Spleen (tissue), 11 donors: ENCODE data around the gene ATP10D. TPM values are rescaled to one million over a fixed set of nuclear protein-coding genes. Genes with fewer than 3 reads are reported as not detected.

Source experiments
- DNase-seq: peaks from one replicate; pipeline ENCODE4 v3.0.0-alpha.2; 2020
- H3K27ac ChIP-seq, 8 donors: fragments of 200-600 bp; sonication (generic) in 7 of 8; 1 replicate in 4 of 8; 2 replicates in 4 of 8; pipeline versions ENCODE4 v1.5.0 to v1.8.0; 2016 to 2021; ENCODE audit warnings: inconsistent platforms in 4 of 8, mild to moderate bottlenecking in 4 of 8, moderate library complexity in 1 of 8
- H3K27me3 ChIP-seq, 7 donors: fragments of 200-600 bp; sonication (generic) in 6 of 7; replicated peaks in 1 of 7; 1 replicate in 4 of 7; 2 replicates in 3 of 7; pipeline versions ENCODE4 v1.5.0 to v1.8.0; 2016 to 2021; ENCODE audit warnings: inconsistent platforms in 3 of 7, mild to moderate bottlenecking in 1 of 7
- H3K36me3 ChIP-seq, 6 donors: fragments of 200-600 bp; sonication (generic) in 5 of 6; 1 replicate in 4 of 6; 2 replicates in 2 of 6; pipeline versions ENCODE4 v1.5.0 to v1.8.0; 2016 to 2021; ENCODE audit warnings: inconsistent platforms in 2 of 6
- H3K4me1 ChIP-seq, 6 donors: fragments of 200-600 bp; sonication (generic) in 5 of 6; 1 replicate in 3 of 6; 2 replicates in 3 of 6; pipeline versions ENCODE4 v1.5.0 to v1.8.0; 2016 to 2021; ENCODE audit warnings: inconsistent platforms in 3 of 6
- H3K4me3 ChIP-seq, 8 donors: fragments of 200-600 bp; sonication (generic) in 7 of 8; 1 replicate in 4 of 8; 2 replicates in 4 of 8; pipeline versions ENCODE4 v1.5.0 to v1.8.0; 2016 to 2021; ENCODE audit warnings: inconsistent platforms in 4 of 8, mild to moderate bottlenecking in 4 of 8, moderate library complexity in 2 of 8
- H3K9me3 ChIP-seq, 8 donors: fragments of 200-600 bp; sonication (generic) in 7 of 8; 1 replicate in 4 of 8; 2 replicates in 4 of 8; pipeline versions ENCODE4 v1.5.0 to v1.8.0; 2016 to 2021; ENCODE audit warnings: inconsistent platforms in 4 of 8
- POLR2A ChIP-seq, 3 donors: fragments of 450-650 bp; IDR thresholded peaks; one replicate each; pipeline ENCODE4 v1.5.1; 2017; ENCODE audit warnings: antibody characterized with exemption in 3 of 3, mild to moderate bottlenecking in 1 of 3
- POLR2AphosphoS5 ChIP-seq, 3 donors: sonication (generic); formaldehyde crosslinking; IDR thresholded peaks; one replicate each; pipeline ENCODE4 v1.5.1; 2017; ENCODE audit warnings: antibody characterized with exemption in 3 of 3
- WGBS, 5 donors: extraction: QIAGEN DNeasy Blood & Tissue Kit in 3 of 5; methylation state at CpG; one replicate each; pipeline versions ENCODE4 v1.1.5 to v1.1.7; 2013 to 2018; 5-methylcytosine and 5-hydroxymethylcytosine counted together
- intact Hi-C: fragments of 100-400 bp; cut with DNase I; formaldehyde crosslinking; loops from one replicate; pipeline ENCODE4 v1.15.0; 2023; ENCODE audit warnings: low total_unique reads
- polyA plus RNA-seq, 3 donors: library from polyadenylated mRNA; stranded (reverse); fragments of 200-250 nt; gene quantifications; one replicate each; pipeline ENCODE4 v1.2.1, GENCODE V29; 2013
- total RNA-seq, 7 donors: library from RNA; depleted of rRNA in 3 of 7; stranded (reverse); fragments of >200 nt in 3 of 7; fragmentation: NEBNext Ultra II Directional in 4 of 7; extraction: Animal tissue kit (Norgen Biotek cat#: 25700) in 4 of 7; gene quantifications; one replicate each; pipeline versions ENCODE4 v1.1.0 to v1.2.1, GENCODE V29; 2016 to 2021
- TF ChIP-seq, protein P1 (sequence below), 11 experiments: fragments of 200-600 bp in 7 of 11; fragments of 450-650 bp in 4 of 11; sonication (generic) in 4 of 11; IDR thresholded peaks in 8 of 11; conservative IDR thresholded peaks in 3 of 11; 1 replicate in 7 of 11; 2 replicates in 4 of 11; pipeline versions ENCODE4 v1.4.0 to v1.8.0; 2016 to 2021; ENCODE audit warnings: antibody characterized with exemption in 11 of 11, inconsistent platforms in 4 of 11, mild to moderate bottlenecking in 1 of 11
- donor health status: healthy with polysubstance abuse.
- donor health status: DM: no; HTN: no; CAD: no; lungs with moderate emphysema.
- donor health status: DM: no; HTN: no; CAD: no.
- donor health status: Bipolar disorder and iron deficiency.
- donor health status: healthy.
- donor health status: DM: no; HTN: no; CAD: no.
- donor health status: DM: yes; HTN: yes; CAD: no.

The ATP10D gene
- total and polyA plus RNA-seq, 10 donors, result 4.6 to 79.1 (median 51.2) TPM

DNA sequence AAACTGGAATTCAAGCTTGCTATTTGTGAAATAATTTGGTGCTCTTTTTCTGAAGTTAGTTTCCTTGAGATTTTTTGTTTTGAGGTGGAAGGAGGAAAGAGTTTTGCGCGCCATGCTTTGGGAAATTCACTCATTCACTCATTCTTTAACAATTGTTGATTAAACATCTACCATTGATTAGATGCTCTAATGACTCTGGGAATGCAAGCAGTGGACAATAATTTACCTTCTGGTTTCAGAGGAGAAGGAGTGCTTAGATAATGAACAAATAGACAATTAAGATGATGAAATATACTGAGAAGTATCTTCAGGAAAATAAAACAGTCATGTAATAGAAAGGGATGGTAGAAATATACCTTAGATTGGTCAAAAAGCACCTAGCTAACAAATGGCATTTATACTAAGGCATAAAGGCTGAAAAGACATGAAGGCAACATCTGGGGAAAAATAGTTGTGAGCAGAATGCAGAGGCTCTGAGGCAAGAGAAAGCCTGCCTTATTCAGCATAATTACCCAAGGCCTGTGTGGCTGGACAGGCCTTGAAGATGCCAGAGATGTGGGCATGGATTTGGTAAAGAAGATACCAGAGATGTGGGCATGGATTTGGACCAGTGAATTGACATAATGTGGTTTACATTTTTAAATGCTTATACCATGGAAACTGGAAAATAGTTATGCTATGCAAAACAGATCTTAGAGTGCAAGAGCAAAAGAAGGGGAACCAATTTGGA, 18.9 kb upstream of the ATP10D start:
- no peak for DNase-seq
- intact Hi-C loops, result loop anchor here (10.0 kb wide), 1 partner anchor 99 kb away; no protein-coding TSS in a partner anchor
- no peaks in the 10 kb centered on the region for H3K36me3 ChIP-seq
- H3K27ac ChIP-seq, result no peak overlapping the region
- TF ChIP-seq POLR2A (IDR thresholded peaks at IDR 0.05), result no peak
- TF ChIP-seq, protein P1, sequence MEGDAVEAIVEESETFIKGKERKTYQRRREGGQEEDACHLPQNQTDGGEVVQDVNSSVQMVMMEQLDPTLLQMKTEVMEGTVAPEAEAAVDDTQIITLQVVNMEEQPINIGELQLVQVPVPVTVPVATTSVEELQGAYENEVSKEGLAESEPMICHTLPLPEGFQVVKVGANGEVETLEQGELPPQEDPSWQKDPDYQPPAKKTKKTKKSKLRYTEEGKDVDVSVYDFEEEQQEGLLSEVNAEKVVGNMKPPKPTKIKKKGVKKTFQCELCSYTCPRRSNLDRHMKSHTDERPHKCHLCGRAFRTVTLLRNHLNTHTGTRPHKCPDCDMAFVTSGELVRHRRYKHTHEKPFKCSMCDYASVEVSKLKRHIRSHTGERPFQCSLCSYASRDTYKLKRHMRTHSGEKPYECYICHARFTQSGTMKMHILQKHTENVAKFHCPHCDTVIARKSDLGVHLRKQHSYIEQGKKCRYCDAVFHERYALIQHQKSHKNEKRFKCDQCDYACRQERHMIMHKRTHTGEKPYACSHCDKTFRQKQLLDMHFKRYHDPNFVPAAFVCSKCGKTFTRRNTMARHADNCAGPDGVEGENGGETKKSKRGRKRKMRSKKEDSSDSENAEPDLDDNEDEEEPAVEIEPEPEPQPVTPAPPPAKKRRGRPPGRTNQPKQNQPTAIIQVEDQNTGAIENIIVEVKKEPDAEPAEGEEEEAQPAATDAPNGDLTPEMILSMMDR (IDR thresholded peaks at IDR 0.05 in 8 of 11, conservative IDR thresholded peaks at IDR 0.05 in 3 of 11), result no peak
- no peak for TF ChIP-seq POLR2AphosphoS5 (IDR thresholded peaks at IDR 0.05)
- H3K4me3 ChIP-seq, result no peak overlapping the region
- 37 to 45% (median 42%) methylated on average over 2 of the region's 2 CpGs for WGBS, 5 donors
- H3K9me3 ChIP-seq, result no peaks in the 10 kb centered on the region
- peaks cover 0 to 38% (median 22%) of the 10 kb centered on the region in 6 donors for H3K4me1 ChIP-seq
- no peaks in the 10 kb centered on the region for H3K27me3 ChIP-seq

DNA sequence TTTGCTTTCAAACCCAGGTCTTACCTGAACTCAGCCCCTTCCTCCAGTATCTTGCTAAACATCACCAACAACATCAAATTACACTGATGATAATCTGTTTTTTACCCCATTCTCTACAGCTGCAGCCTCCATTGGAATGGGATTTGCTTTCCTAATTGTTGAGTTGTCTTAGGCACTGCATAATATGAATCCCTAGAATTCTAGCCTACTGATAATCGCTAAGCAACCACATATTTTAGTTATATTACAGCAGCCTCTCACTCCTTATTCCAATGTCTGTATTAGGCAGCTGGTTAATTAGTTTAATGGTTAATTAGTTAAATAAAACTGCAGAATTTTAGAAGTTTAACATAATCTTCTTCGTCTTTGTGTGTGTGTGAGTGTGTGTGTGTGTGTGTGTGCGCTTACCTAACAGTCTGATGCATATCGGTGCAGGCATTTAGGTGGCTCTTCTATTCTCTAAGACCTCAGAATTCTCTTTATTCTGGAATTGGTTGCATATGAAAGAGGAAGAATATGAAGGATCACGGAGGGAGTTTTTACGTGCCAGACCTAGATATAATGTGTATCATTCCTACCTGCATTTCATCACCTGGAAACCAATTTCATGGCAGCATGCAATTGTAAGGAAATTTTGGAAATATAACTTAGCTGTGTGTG, 16.2 kb upstream of the ATP10D start:
- 91 to 96% (median 93%) methylated on average over 6 of the region's 6 CpGs for WGBS, 5 donors
- DNase-seq, result no peak
- no peaks in the 10 kb centered on the region for H3K9me3 ChIP-seq
- no peak overlapping the region for H3K4me3 ChIP-seq
- TF ChIP-seq POLR2A (IDR thresholded peaks at IDR 0.05) (no peak), POLR2AphosphoS5 (IDR thresholded peaks at IDR 0.05) (no peak)
- TF ChIP-seq, protein P1 (IDR thresholded peaks at IDR 0.05 in 8 of 11, conservative IDR thresholded peaks at IDR 0.05 in 3 of 11), result no peak
- peaks cover 0 to 14% (median 6%) of the 10 kb centered on the region in 6 donors for H3K4me1 ChIP-seq
- no peaks in the 10 kb centered on the region for H3K27me3 ChIP-seq
- intact Hi-C loops, result loop anchor here (10.0 kb wide), 1 partner anchor 96 kb away; no protein-coding TSS in a partner anchor
- H3K36me3 ChIP-seq, result no peaks in the 10 kb centered on the region
- no peak overlapping the region for H3K27ac ChIP-seq

DNA sequence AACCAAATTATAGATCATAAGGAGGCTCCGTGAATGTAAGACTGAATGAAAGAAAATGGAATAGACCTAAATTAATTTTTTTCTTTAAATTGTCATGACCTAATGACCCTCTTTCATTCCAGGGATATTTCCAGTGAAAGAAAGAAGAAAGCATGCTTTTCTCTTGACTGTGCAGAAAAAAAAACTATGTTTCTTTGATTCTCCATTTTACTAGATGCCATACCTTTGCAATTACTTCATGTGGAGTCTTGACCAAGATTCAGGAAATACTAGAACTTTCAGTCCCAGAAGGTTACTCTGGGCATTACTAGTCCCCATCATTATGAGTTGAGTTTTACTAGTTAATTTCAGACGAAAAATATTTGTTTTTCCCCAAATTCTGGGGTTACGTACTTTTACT, 15.1 kb upstream of the ATP10D start:
- 84 to 95% (median 90%) methylated on average over 3 of the region's 3 CpGs for WGBS, 5 donors
- intact Hi-C loops, result loop anchor here (10.0 kb wide), 1 partner anchor 95 kb away; no protein-coding TSS in a partner anchor

More for the DNA sequence above, 15.1 kb upstream of the ATP10D start:
- DNase-seq, result no peak
- TF ChIP-seq POLR2A (IDR thresholded peaks at IDR 0.05), result no peak
- TF ChIP-seq POLR2AphosphoS5 (IDR thresholded peaks at IDR 0.05), result no peak
- TF ChIP-seq, protein P1 (IDR thresholded peaks at IDR 0.05 in 8 of 11, conservative IDR thresholded peaks at IDR 0.05 in 3 of 11), result no peak
- Histone ChIP-seq H3K27me3 (no peaks in the 10 kb centered on the region), H3K36me3 (no peaks in the 10 kb centered on the region), H3K4me3 (no peak overlapping the region), H3K4me1 (peaks cover 0 to 3% (median 0%) of the 10 kb centered on the region in 6 donors), H3K27ac (no peak overlapping the region), H3K9me3 (no peaks in the 10 kb centered on the region)
